Fibroblast of the aortic adventitia (primary cell): ENCODE measurements around the gene ANKH. TPM values are rescaled to one million over a fixed set of nuclear protein-coding genes. Genes with fewer than 3 reads are reported as not detected.
"Not testable (repeated sequence)": the region's sequence is repeated elsewhere in the genome, so short reads cannot be mapped to it uniquely, and the experiment has no call there.

Experiments
- DNase-seq: peaks from one replicate; pipeline ENCODE4 v3.0.0-alpha.2; 2010; ENCODE audit warnings: low read depth
- H3K4me3 ChIP-seq: 2 replicates; pipeline ENCODE4 v1.5.1; 2011; ENCODE audit warnings: low read depth, mild to moderate bottlenecking, control low read depth, low read length, moderate library complexity
- total RNA-seq: library from RNA; depleted of rRNA; stranded (reverse); fragments of >200 nt; gene quantifications from 2 replicates; pipeline ENCODE4 v1.2.3, GENCODE V29; 2012; ENCODE audit warnings: low replicate concordance
- TF ChIP-seq, protein P1 (sequence below): IDR thresholded peaks from 2 replicates; pipeline ENCODE4 v1.5.1; 2011; ENCODE audit warnings: mild to moderate bottlenecking, low read length, control low read depth, inconsistent platforms; ENCODE audit not compliant: insufficient read depth

Gene ANKH
- total RNA-seq, 1 donor: 82.2 TPM

DNA sequence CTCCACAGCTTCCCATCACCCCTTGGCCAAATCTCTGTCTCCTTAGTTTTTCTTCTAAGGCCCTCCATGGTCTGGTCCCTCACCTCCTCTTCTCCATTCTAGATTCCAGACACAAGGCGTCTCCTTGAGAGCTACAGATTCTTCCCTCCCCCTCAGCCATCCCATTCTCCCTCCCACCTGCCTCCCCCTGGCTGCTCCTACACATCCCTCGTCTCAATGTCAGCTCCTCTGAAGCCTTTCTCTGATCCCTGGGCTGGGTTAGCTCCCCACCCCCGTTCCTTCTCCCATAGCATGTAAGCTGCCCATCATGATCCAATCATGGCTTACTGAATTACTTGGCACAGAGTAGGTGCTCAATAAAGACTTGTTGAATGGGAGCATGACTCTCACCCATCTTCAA, 69.0 kb downstream of the ANKH start:
- TF ChIP-seq, protein P1, sequence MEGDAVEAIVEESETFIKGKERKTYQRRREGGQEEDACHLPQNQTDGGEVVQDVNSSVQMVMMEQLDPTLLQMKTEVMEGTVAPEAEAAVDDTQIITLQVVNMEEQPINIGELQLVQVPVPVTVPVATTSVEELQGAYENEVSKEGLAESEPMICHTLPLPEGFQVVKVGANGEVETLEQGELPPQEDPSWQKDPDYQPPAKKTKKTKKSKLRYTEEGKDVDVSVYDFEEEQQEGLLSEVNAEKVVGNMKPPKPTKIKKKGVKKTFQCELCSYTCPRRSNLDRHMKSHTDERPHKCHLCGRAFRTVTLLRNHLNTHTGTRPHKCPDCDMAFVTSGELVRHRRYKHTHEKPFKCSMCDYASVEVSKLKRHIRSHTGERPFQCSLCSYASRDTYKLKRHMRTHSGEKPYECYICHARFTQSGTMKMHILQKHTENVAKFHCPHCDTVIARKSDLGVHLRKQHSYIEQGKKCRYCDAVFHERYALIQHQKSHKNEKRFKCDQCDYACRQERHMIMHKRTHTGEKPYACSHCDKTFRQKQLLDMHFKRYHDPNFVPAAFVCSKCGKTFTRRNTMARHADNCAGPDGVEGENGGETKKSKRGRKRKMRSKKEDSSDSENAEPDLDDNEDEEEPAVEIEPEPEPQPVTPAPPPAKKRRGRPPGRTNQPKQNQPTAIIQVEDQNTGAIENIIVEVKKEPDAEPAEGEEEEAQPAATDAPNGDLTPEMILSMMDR: no peak
- H3K4me3 ChIP-seq: no peak overlapping the region
- no peak for DNase-seq

DNA sequence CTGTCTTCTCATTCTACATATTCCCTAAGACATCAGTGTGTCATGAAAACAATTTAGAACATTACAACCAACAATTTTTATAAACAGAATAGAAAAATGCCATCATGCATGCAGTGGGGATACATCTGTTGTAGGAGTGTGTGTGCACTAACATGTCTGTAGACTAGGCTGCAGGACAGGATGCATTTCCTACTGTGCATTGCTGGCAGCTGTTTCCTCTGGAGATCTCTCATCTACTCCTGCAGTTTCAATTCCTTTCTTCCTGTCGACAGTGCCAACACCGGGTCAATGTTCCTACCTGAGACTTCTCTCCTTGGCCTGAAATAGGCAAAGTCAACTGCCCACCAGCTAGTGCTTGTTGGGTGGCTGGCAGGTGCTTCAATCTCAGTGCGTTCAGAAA, 69.8 kb downstream of the ANKH start:
- DNase-seq: no peak
- TF ChIP-seq, protein P1: no peak
- no peak overlapping the region for H3K4me3 ChIP-seq

DNA sequence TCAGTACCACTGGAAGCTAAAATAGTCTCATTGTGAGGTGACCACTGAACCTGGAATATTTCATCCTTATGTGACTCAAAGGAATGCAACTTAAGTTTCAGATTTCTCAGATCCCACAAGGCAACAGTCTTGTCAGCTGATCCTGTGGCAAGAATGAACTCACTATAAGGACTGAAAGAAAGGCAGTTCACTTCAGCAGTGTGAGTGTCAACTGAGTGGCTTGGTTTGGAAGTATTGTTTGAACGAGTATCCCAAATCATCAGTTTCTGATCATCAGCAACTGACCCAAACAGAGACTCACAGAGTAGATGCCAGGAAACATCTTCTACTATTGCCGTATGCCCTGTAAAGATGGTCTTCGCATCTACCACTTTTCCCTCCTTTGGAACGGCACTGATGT, 74.2 kb downstream of the ANKH start:
- not testable (repeated sequence) for H3K4me3 ChIP-seq, DNase-seq

DNA sequence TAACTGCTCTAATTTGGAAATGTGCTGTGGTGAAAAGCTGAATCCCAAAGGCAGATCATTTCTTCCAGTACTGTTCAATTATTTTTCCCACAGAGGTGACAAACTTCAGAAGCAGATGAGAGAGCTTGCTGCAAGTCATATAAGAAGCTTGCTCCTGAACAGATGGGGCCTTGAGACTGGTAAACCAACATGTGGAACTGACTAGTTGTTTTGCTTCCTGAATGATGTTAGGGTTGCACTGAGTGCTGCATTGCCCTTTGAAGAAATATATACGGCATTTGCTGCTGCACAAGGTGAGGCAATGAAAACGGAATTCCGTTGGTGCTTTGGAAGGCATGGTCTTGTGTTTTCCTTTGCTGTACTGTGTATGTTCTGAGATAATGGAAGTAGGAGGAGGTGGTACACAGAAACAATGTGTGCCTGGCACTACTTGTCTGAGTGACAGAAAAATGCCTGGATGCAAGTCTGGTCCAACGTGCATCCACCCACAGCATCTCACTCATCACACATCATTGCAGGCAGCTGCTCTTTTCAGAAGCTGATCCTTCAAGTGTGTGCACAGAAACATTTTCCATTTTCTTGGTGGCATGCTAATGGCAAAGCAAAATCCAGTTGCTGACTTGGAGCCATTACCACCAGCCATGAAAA, 76.9 kb downstream of the ANKH start:
- TF ChIP-seq, protein P1: no peak
- no peak overlapping the region for H3K4me3 ChIP-seq

DNA sequence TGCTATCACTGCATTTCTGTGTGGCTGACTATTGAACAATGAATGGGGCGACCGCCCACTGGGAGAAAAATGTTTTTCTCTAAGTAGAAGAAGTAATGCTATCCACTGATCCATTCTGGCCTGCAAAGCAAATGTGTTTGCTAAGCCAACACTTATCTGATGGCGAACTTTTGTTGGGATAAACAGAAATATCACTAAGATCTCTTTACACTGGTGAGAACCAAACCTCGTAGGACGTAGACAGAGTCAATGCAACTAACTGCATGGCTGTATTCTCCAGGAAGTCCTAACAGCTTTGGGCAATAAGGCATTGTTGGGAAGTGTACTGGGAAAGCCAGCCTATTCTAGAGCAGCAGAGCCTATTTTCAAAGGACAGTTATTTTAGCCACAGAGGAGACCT, 77.7 kb downstream of the ANKH start:
- DNase-seq: no peak
- TF ChIP-seq, protein P1: no peak
- H3K4me3 ChIP-seq: no peak overlapping the region

More for the DNA sequence above, 76.9 kb downstream of the ANKH start:
- no peak for DNase-seq

DNA sequence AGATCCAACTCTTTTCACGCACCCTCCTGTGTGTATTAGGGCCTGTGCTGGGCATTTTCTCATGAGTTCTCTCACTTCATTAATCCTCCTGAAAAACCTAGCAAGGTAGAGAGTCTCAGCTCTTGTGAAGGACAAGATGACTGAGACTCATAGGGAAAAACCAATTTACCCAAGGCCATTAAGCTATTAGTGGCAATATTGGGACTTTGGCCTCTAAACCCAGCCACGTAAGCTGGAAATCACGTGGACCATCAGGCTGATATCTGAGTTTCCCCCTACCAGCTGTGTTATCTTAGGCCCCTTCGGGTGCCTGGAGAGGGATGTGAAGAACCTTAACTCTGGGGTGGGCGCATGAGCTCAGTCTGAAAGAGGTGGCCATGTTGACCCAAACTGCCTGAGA, 80.7 kb downstream of the ANKH start:
- TF ChIP-seq, protein P1: no peak
- DNase-seq: no peak
- no peak overlapping the region for H3K4me3 ChIP-seq

DNA sequence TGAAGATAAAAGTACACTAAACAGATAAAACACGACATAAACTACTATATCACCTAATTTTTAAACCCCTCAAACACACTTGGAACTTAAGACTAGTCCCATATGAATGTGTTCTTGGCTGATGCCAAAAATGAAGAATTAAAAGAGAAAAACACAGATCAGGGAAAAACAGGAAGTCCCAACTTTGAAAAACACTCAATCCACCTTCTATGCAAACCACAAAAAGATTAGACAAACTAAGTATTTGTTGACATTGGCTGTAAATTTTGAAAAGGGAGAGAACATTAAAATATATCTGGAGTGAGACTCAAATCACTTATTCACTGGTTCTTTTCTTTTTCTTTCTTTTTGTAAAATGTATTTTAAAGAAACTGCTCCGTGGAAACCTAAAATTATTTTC, 81.4 kb downstream of the ANKH start:
- peak; percentile 53 for DNase-seq
- TF ChIP-seq, protein P1: no peak
- H3K4me3 ChIP-seq: no peak overlapping the region
